ENCODE results near the gene WAPL.

Gene WAPL

DNA sequence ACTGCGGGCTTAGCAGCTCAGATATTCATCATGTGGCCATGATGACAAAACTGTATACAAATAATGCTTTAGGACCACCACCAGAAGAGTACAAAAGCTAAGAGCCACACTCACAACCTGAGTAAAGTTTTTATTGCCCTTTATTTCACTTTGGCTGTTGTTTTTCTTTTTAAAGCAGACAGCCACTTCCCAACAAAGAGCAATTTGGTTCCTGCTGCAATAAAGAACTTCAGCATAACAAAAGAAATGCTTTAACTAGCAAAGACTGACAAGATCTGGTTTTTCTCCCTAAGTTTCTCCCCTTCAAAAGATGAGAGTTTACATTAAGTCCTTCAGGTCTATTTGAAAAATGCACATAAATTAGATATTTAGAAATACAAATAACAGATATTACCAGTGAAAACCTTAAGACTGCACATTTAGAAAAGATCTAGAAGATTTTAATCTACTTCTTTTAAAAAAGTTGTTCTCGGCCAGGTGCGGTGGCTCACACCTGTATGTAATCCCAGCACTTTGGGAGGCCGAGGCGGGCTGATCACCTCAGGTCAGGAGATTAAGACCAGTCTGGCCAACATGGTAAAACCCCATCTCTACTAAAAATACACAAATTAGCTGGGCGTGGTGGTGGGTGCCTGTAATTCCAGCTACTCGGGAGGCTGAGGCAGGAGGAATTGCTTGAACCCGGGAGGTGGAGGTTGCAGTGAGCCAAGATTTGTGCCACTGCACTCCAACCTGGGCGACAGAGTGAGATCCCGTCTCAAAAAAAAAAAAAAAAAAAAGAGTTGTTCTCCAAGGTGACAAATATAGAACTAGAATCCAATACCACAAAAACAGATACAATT is 59.4 kb downstream of the WAPL start:
- no peak for DNase-seq

DNA sequence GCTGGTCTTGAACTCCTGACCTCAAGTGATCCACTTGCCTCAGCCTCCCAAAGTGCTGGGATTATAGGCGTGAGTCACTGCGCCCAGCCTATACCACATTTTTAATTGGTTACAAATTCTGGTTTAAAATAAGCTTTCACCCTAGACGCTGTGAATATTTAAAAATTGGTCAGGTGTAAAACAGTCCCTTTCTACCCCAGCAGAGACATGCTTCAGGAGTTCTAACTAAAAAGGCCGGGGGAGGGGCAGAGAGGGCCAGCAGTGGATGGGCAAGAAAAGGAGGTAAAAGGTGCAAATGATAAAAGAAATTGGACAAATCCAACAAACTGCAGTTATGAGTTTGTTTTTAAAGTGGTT is 70.0 kb downstream of the WAPL start:
- no peak for DNase-seq

DNA sequence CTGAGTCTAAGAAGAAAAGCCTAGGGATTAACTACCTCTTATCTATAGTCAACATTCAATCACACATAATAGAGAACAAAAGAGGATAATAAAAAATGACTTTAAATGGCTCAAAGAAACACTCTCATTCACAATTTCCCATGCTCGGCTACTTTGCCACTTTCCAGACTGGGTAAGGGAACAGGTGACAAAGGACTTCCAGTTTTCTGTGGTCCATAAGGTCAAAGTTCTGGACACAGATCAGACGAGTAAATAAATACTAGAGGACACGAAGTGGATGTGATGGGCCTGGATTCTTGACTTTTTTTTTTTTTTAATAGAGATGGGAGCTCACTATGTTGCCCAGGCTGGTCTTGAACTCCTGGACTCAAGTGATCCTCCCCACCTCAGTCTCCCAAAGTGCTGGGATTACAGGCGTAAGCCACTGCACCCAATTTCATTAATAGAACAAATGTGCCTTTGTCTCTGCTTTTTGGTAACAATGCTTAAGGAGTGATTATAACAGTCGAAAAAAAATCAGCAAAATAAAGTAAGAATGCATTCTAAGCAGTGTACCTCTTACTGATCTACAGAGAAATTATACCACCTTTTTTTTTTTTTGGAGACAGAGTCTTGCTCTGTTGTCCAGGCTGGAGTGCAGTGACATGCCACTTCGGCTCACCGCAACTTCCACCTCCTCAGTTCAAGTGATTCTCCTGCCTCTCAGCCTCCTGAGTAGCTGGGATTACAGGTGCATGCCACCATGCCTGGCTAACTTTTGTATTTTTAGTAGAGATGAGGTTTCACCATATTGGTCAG is 70.6 kb downstream of the WAPL start:
- no peak for DNase-seq

DNA sequence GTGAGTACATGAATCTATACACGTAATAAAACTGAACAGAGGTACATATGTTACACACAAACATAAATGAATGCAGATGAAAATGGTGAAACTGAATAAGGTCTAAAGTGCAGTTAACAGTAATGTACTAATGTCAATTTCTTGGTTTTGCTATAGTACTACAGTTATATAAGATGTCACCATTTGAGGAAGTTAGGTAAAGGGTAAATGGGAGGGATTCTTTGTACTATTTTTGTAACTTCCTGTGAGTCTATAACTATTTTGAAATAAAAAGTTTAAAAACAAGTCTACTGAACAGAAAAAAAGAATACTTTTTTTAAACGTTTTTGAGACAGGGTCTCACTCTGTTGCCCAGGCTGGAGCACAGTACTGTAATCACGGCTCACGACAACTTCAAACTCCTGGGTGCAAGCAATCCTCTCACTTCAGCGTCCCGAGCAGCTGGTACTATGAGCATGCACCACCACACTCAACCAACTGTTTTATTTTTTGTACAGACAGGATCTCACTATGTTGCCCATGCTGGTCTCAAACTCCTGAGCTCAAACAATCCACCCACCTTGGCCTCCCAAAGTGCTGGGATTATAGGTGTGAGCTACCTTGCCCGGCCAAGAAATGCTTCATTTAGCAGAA is 71.5 kb downstream of the WAPL start:
- DNase-seq = no peak

DNA sequence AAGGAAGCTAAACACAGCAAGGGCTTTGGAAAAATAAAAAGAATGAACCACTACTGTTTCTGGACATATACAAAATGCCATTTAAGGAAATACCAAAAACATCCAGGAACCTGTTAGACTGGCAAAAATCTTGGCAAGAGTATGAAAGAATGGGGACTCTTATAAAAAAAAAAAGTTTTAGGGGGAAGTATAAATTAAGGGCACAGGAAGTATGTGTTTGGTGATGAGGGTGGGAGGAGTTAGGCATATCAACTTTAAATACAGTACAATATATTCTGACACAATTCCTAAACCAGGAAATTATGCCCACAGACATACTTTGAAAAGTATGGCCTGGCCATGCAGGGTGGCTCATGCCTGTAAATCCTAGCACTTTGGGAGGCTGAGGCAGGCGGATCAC is 74.2 kb downstream of the WAPL start:
- no peak for DNase-seq

DNA sequence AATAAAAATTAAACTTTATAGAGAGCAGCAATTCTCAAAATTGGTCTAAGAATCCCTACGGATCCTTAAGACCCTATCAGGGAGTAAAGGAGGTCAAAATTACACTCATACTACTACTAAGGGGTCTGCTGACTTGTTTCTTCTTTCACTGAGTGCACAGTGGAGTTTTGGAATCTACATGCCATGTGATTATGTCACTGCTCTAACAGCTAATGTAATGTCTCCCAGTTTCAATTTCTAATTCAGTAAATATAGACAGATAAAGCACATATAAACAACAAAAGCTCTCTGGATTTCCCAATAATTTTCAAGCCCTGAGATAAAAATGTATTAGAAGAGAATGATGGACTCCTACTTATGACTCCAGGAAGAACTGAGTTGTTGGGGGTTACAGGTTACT is 74.6 kb downstream of the WAPL start:
- no peak for DNase-seq

DNA sequence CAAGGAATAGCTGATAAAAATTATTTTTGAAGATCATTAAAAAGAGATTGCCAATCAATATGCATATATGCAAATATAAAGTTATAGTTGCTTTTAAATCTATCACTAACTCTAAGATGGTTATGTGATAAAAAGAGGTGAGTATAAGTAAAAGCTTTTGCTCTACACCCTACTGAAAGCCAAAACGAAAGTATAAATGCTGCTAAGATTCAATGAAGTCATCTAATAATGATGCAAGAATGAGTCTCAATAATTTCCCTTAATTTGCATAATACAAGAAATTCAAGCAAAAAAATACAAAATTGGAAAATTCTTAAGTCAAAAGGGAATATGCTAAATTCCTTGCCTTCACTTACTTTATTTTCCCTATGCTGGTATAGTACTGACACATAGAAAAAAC is 75.2 kb downstream of the WAPL start:
- no peak for DNase-seq

DNA sequence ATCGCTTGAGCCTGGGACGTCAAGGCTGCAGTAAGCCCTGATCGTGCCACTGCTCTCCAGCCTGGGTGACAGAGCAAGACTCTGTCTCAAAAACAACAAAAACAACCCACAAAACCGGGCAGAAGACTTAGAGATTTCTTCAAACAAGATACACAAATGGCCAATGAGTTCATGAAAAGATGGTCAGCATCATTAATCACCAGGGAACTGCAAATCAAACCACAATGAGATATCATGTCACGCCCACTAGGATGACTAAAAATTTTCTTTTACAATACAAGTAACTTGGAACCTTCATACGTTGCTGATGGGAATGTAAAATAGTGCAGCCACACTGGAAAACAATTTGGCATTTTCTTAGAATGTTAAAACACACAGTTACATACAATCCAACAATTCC is 77.7 kb downstream of the WAPL start:
- no peak for DNase-seq

DNA sequence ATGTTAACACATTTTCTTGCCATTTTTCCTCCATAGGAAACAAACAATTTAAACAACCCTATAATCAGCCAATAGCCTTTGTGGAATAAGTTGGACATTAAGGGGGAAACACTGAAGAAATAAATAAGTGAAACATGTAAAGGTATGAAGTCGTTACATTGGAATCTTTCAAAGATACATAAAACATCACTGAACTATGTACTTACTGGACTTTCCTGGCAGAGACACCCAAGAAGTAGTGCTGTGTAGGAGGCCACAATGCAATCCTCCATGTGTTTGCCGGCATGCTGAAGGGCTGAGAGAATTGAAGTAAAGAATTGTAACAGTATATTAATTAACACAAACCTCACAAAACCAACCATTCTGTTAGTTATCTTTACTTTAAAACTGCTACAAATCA is 78.5 kb downstream of the WAPL start:
- DNase-seq = no peak

DNA sequence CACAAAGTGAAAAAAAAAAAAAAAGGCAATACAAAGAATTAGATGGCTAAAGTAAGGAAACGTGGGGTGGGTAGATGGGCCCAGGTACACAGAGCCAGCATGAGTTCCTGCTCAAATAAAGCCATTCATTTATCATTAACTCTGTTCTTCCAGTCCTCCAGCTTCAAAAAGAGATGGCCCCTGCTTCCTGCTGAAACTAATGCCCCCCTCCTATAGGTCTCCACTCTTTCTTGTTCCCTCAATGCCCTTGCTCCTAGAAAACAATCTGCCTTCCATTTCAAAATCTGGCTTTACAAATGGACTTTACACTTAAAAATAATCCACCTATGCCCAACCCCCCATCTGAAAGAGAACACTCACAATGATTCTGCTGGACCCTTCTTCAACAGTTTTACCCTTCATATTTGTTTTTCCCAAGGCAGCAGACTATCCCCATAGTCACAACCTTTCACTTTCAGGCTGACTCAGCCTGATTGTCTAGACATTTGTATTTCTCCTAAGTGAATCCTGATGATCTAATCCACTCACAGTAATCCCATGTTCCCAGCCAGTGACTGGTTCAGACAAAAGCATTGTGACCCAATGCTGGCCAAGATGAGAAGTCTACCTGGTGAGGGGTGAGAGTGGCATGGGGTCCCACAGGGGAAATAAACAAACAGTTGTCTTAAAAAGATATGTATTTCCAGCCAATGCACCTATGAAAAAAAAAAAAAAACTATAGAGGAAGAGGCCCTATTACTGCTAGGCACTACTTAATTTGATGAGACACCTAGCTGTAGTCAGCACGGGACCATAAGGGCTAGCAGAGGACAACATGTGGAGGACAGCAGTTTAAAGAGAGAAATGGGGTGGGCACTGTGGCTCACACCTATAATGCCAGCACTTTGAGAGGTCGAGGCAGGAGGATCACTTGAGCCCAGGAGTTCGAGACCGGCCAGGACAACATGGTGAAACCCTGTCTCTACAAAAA is 80.4 kb downstream of the WAPL start:
- DNase-seq = no peak

DNA sequence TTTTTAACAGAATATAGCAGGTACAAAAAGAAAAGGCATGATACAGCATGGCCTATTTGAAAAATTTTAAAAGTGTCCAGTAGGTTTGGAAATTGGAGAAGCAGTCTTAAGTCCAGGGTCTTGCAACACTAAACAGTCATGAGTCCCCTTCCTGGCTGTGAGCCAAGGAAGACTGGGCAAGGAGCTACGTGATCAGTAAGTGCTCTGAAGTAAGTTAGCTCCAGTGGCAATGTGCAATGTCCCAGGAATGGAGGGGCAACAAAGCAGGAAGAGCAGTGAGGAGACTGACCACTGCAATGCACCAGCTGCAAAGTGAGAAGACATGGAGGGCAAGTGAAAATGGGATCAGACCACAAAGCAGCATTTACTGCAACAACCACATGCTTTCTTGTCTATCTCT is 82.0 kb downstream of the WAPL start:
- peak; percentile 44 for DNase-seq

DNA sequence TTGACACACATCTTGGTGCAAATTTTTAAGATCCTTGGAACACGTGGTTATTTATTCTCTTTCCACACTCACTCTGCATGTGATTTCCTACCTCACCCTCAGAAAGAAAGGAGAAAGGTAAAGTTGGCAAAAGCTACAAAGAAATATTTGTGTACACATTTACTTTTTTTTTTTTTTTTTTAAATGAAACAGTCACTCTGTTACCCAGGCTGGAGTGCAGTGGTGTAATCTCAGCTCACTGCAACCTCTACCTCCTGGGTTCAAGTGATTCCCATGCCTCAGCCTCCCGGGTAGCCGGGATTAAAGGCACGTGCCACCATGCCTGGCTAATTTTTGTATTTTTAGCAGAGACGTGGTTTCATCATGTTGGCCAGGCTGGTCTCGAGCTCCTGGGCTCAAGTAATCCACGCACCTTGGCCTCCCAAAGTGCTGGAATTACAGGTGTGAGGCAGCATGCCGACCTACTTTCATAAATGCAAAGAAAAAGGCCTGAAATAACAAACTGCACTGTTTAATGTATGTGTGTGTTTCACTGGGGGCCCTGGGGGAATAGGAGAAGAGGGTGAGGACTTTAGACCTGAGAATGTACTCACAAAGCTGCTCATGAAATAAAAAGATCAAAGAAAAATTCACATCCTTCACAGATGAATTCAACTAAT is 83.4 kb downstream of the WAPL start:
- no peak for DNase-seq

DNA sequence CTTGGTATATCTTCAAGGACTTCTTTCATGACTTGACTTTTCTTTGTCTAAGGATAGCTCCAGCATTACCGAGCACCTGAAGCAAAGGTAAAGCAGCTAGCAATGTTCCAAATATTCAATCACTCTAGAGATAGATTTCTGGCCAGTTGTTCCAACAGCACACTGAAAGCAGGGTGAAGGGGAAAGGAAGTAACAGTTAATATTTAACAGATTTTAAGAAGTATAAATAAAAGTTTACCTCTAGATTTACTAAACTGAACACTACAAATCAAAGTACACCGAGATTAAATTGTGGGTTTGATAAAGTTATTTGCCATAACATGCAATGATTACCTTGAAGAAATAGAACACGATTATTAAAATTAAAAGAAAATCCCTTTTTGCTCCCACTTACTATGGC is 84.1 kb downstream of the WAPL start:
- DNase-seq = no peak

DNA sequence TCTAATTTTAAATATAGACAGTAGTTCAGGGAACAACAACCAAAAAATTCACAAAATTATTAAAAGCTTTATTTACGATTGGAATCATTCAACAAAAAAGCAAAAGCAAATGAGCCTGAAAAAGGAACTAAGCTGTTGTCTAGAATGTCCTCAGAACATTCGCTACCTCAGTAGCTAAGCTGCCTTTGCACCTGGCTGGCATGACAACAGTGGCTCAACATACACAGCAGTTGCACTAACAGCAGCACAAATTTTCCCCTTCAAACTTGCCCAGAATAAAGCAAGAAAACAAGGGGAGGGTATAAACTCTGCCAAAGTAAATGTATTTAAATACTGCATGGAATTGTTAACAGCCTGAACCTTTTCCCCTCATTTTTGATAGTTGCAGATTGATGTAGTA is 84.6 kb downstream of the WAPL start:
- no peak for DNase-seq

DNA sequence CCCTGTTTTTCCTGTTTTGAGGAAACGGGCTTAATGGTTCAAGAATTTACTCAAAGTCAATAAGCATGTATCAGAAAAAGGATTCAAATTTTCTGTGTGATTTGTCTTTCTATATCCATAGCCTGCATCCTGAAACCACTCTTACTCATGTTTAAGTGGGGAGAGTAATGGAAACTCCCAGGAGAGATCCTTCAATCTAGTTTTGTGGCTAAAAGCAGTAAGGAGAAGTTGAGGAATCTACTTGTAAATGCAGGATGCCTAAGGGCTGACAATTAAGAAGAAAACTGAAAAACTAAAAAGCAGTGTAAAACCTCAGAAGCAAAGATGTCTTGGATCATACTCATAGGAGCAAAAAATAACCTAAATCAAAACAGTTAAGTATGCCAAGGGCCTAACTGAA is 86.9 kb downstream of the WAPL start:
- DNase-seq = no peak

DNA sequence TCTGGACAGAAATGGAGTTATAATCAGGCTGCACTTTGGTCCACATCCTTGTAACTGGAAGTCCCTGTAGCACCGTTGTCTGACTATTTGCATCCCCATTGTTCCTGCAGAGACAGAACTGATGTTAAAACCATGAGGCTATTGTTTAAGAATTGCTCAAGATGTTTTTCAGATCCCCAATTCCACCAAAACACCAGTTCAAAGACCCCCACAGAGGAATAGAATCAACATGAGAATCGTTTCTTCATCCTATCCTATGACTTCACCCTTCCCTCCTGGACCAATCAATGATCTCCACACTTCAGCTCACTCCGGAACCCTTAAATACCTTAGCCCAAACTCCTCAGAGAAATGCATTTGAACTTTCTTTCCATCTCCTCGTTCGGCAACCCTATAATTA is 97.9 kb downstream of the WAPL start:
- no peak for DNase-seq

DNA sequence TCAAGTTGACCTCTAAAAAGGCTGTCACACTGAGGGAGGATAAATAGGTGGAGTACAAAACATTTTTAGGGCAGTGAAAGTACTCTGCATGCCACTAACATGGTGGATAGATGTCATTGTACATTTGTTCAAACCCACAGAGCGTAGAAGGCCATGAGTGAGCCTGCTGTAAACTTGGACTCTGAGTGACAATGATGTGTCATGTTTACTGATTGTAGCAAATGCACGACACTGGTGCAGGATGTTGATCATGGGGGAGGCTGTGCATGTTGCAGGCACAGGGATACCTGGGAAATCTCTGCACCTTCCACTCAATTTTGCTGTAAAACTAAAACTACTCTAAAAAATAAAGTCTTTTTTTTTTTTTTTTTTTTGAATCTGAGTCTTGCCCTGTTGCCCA is 102.5 kb downstream of the WAPL start:
- DNase-seq = no peak

DNA sequence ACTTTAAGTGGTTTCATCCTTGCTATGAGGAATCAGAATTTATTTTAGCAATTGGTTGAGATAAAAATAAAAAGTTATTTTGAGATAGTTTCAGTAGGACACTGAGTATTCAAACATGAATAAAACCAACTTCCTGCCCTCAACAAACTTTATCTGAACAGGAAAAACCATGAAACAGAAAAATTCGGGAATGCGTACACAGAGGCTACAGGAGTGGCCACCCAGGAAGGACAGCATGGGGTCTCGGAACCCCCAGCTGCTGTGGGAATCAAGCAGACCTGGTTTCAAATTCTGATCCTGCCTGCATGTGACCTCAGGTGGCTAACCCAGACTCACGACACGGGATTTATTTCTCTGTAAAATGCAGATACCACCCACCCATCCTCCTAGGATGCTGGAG is 106.0 kb downstream of the WAPL start:
- no peak for DNase-seq

DNA sequence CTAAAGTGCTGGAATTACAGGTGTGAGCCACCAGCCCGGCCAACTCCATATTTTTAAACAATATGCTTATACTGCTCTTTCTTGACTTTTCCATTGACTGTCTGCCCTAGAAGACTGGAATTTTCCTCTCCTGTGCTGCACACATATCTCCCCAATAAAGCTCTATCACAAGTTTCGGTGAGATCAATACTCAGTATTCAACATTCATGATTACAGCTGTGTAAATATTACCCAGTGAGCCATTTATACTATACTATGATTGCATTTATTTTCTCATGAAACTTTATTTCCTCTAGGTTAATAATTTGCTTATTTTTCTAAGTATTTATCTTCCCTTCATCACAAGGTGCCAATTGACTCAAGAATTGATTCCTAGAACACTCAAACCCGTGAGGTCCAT is 106.5 kb downstream of the WAPL start:
- no peak for DNase-seq

DNA sequence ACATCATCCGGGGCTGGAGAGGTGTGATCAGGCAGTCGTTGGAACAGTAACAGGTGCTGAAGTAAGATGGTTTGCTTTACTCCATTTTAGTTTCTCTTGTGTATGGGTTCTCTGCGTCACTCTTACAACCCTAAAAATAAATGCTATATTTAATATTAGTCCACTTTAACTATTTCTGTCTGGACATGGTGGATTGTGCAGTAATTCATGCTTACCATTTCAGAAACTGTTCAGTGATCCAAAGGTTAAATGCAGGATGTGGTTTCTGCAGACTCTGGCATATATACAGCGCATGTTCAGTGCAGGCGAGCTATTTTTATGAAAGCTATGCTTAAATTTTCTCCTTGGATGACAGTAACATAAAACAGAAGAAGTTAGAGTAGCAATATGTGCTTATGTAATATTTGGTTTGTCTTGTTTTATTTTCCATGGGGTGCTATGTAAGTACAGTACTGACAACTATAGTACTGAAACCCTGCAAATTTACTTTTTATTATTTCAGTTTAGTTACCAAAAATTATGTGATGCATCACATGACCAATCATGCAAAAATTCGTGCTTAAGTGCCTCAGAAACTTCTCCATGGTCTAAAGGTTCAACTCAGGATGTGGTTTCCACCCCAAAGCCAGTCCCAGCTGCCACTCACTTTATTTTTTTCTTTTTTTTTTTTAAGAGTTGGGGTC is 108.4 kb downstream of the WAPL start:
- DNase-seq = no peak

DNA sequence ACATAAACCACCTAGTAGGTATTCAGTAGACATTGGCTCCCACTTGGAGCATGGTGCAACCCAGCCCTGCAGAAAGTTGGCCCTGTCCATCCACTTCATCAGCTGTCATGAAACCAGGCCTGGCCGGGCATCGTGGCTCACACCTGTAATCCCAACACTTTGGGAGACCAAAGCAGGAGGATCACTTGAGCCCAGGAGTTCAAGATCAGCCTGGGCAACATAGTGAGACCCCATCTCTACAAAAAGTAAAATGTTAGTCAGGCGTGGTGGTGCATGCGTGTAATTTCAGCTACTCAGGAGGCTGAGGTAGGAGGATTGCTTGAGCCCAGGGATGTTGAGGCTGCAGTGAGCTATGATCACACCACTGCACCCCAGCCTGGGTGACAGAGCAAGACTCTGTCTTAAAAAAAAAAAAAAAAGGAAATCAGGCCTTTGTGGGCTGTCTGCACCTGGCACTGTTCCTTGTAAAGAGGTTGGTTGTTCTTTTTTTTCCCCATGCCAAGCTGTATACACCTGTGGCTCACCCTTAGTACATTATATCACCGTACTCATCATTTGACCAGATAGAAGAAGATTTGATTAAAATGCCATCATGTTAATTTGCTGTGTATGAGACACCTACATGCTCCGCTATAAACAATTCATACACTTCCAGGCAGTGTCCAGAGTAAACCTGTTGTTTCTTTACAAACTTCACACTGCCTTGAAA is 109.6 kb downstream of the WAPL start:
- DNase-seq = no peak

All from hematopoietic multipotent progenitor cell treated with erythropoietin and hydrocortisone succinate and interleukin-3 and kit ligand, for 8 days (in vitro differentiated cells).